Measurements from ENCODE around the gene SLC35A5.
"Not testable (repeated sequence)": the region's sequence is repeated elsewhere in the genome, so short reads cannot be mapped to it uniquely, and the experiment has no call there.

Gene SLC35A5

DNA sequence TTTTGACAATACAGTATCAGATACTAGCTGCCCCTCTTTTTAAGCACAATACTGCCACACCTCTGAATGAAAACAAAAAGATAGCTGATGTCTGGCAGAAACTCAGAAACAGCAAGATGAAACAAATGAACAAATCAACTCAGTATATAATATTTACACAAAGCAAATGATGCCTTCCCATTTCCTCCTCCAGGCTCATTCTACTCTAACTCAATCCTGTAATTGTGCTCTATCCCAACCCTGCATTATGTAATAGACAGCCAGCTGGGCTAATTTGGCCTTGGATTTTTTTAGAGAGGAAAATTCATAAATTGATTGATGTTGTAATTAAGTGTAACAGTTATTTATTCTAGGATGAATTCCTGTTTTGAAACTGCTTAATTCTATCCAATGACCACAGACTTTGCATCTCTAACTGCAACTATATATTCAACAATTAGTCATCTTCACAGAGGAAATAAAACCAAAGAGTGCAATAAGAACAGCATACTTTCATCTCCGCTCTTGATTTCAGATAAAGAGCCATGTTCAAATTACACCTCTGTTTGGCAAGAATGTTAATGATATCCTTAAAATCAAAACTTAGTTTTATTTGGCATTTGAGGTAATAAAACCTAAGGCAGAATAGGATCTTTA lies 6.2 kb upstream of the SLC35A5 start:
- H3K36me3 ChIP-seq (replicated peaks) = no peaks in the 10 kb centered on the region
- in situ Hi-C loops (cut with HindIII; ENCODE audit: low pct_ligation_motif_present, low sequenced_read_pairs) = no loop called here
- H3K4me3 ChIP-seq (ENCODE audit: low read depth, low read length) = no peak overlapping the region
- H3K27ac ChIP-seq = no peak overlapping the region
- TF ChIP-seq, protein P1, sequence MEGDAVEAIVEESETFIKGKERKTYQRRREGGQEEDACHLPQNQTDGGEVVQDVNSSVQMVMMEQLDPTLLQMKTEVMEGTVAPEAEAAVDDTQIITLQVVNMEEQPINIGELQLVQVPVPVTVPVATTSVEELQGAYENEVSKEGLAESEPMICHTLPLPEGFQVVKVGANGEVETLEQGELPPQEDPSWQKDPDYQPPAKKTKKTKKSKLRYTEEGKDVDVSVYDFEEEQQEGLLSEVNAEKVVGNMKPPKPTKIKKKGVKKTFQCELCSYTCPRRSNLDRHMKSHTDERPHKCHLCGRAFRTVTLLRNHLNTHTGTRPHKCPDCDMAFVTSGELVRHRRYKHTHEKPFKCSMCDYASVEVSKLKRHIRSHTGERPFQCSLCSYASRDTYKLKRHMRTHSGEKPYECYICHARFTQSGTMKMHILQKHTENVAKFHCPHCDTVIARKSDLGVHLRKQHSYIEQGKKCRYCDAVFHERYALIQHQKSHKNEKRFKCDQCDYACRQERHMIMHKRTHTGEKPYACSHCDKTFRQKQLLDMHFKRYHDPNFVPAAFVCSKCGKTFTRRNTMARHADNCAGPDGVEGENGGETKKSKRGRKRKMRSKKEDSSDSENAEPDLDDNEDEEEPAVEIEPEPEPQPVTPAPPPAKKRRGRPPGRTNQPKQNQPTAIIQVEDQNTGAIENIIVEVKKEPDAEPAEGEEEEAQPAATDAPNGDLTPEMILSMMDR (IDR thresholded peaks at IDR 0.05; ENCODE audit: low read depth, low read length, missing control alignments) = no peak
- no peak for DNase-seq
- no peaks in the 10 kb centered on the region for H3K27me3 ChIP-seq (replicated peaks)

DNA sequence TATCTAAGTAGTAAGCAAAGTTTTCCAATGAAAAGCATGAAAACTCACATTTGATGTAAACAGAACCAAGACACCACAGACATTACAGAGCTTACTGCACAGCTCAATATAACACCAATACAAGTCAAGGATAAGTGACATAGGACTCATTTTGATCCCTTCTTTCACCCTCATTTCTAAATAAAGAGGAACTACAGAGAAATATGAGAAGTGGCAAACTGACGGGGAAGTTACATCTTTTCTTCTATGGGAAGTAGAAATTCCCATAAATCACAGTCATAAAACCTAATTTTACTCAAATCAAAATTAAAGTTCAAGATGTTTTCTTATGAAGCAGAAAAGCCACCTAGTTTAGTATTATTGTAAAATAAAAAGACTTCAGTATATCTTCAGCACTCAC lies 3.9 kb upstream of the SLC35A5 start:
- no peaks in the 10 kb centered on the region for H3K36me3 ChIP-seq (replicated peaks)
- H3K27me3 ChIP-seq (replicated peaks) = no peaks in the 10 kb centered on the region
- no peak for DNase-seq
- no peak overlapping the region for H3K4me3 ChIP-seq (ENCODE audit: low read depth, low read length)
- TF ChIP-seq, protein P1 (IDR thresholded peaks at IDR 0.05; ENCODE audit: low read depth, low read length, missing control alignments) = no peak
- in situ Hi-C loops (cut with HindIII; ENCODE audit: low pct_ligation_motif_present, low sequenced_read_pairs) = no loop called here
- H3K27ac ChIP-seq = no peak overlapping the region

DNA sequence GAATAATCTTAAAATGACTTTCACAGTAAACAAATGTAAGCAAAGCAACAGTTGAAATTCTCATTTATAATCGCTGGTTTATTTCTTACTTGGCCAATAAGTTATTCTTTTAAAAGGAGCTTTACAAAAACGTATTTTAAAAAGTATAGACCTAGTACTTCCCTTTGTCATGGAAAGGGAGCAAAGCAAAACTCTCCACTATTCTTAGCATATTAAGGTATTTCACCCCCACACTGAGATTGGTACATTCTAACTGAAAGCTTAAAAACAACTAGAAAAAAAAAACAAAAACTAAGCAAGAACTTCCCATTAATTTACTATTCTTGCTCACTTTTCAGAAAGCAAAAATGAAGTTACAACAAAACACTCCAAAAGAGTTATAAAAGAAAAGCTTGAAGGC lies 1.5 kb upstream of the SLC35A5 start:
- no peak overlapping the region for H3K27ac ChIP-seq
- peak overlapping the region; percentile 80 for H3K4me3 ChIP-seq (ENCODE audit: low read depth, low read length)
- H3K36me3 ChIP-seq (replicated peaks) = no peaks in the 10 kb centered on the region
- no peak for DNase-seq
- in situ Hi-C loops (cut with HindIII; ENCODE audit: low pct_ligation_motif_present, low sequenced_read_pairs) = no loop called here
- no peaks in the 10 kb centered on the region for H3K27me3 ChIP-seq (replicated peaks)
- TF ChIP-seq, protein P1 (IDR thresholded peaks at IDR 0.05; ENCODE audit: low read depth, low read length, missing control alignments) = no peak

DNA sequence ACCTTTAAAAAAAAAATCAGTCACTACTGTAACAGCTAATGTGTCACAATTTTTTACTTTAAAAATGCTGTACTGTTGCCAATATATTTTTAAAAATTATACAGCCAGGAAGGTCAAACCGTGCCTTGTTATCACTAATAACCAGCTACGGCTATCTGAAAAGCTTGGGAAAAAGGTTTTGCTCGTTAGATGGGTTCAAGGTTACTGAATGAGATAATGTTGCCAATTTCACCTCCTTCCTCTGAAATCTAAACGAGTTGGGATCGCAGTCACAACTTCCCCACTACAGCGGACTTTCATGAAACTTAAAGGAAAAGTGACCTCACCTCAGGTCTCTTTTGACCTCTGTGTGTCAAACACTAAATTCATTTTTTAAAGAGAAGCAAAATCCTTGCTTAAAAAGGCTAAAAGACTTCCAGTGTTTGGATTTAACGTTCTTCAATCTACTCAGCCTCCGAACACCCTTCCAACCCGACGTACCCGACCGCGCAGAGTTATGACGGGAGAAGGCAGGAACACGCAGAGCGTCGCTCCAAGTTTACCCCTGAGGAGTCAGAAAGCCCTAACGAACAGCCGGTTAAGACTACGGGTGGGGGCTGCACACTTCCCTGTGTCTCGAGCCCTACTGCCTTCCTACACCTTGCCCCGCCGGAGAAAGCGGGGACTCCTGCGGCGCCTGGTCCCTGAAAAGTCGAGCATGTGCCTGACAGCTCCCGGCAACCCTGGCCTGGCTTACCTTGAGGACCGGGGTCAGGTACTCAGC lies 943 bp upstream of the SLC35A5 start:
- DNase-seq = peak; percentile 80
- Histone ChIP-seq H3K36me3 (replicated peaks) (no peaks in the 10 kb centered on the region), H3K27me3 (replicated peaks) (no peaks in the 10 kb centered on the region), H3K4me3 (ENCODE audit: low read depth, low read length) (peak overlapping the region; percentile 80), H3K27ac (peak overlapping the region; percentile 94)
- in situ Hi-C loops (cut with HindIII; ENCODE audit: low pct_ligation_motif_present, low sequenced_read_pairs) = no loop called here
- TF ChIP-seq, protein P1 (IDR thresholded peaks at IDR 0.05; ENCODE audit: low read depth, low read length, missing control alignments) = no peak

DNA sequence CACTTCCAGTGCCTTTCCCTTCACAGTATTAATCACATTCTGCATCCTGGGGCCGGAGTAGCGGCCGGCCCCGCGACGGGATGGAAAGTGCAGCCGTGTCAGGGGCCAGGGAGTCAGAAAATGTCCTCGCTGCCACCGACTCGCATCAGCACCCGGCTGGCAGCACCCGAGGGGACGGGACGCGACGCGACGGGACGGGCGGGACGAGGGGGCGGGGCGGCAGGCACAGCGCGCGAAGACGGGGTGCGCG lies 436 bp upstream of the SLC35A5 start:
- in situ Hi-C loops (cut with HindIII; ENCODE audit: low pct_ligation_motif_present, low sequenced_read_pairs) = no loop called here
- peak overlapping the region; percentile 94 for H3K27ac ChIP-seq
- no peak for DNase-seq

DNA sequence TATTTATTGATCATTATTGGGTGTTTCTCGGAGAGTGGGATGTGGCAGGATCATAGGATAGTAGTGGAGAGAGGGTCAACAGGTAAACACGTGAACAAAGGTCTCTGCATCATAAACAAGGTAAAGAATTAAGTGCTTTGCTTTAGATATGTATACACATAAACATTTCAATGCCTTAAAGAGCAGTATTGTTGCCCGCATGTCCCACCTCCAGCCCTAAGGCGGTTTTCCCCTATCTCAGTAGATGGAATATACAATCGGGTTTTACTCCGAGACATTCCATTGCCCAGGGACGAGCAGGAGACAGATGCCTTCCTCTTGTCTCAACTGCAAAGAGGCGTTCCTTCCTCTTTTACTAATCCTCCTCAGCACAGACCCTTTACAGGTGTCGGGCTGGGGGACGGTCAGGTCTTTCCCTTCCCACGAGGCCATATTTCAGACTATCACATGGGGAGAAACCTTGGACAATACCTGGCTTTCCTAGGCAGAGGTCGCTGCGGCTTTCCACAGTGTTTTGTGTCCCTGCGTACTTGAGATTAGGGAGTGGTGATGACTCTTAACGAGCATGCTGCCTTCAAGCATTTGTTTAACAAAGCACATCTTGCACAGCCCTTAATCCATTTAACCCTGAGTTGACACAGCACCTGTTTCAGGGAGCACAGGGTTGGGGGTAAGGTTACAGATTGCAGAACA lies 2.5 kb downstream of the SLC35A5 start:
- H3K36me3 ChIP-seq (replicated peaks); in situ Hi-C loops (cut with HindIII; ENCODE audit: low pct_ligation_motif_present, low sequenced_read_pairs); H3K27me3 ChIP-seq (replicated peaks); H3K27ac ChIP-seq; DNase-seq; H3K4me3 ChIP-seq (ENCODE audit: low read depth, low read length): not testable (repeated sequence)

More for the DNA sequence above, 436 bp upstream of the SLC35A5 start:
- no peaks in the 10 kb centered on the region for H3K27me3 ChIP-seq (replicated peaks)
- H3K4me3 ChIP-seq (ENCODE audit: low read depth, low read length) = peak overlapping the region; percentile 80
- TF ChIP-seq, protein P1 (IDR thresholded peaks at IDR 0.05; ENCODE audit: low read depth, low read length, missing control alignments) = no peak
- H3K36me3 ChIP-seq (replicated peaks) = no peaks in the 10 kb centered on the region

Measured in brain microvascular endothelial cell (primary cell).